IMR-90 (cell line): ENCODE results near the gene PLCL1. TPM values are rescaled to one million over a fixed set of nuclear protein-coding genes. Genes with fewer than 3 reads are reported as not detected.

Experiments
- ATAC-seq: fragments of 200-7000 bp; cut with Tn5 transposase; 2 replicates; pipeline ENCODE4 v1.9.1; 2020; ENCODE audit warnings: low read depth, mild to moderate bottlenecking, moderate library complexity
- BruUV-seq: library from RNA; stranded (reverse); fragments of 400-500 nt; replicated peaks from 2 replicates; lab custom pipeline; 2021; lab: Mats Ljungman, UMichigan
- CTCF ChIA-PET: fragments of 300-600 bp; formaldehyde crosslinking; extraction: SDS; loops from one replicate; lab custom pipeline; 2021; ENCODE audit warnings: antibody characterized with exemption; lab: Yijun Ruan, JAX
- POLR2A ChIA-PET: fragments of 300-600 bp; sonication (Branson Sonifier 250); formaldehyde crosslinking; loops from one replicate; lab custom pipeline; 2022; ENCODE audit warnings: antibody characterized with exemption; ENCODE audit not compliant: unreplicated experiment; lab: Charles Lee
- DNase-seq: peaks from one replicate; pipeline ENCODE4 v3.0.0; 2013
- H2AFZ ChIP-seq: replicated peaks from 2 replicates; pipeline ENCODE3; 2013; ENCODE audit warnings: low read length, mild to moderate bottlenecking; ENCODE audit not compliant: poor library complexity
- H2AK5ac ChIP-seq: 2 replicates; pipeline ENCODE4 v1.6.1; 2013; ENCODE audit warnings: low read depth, low read length, inconsistent platforms
- H2AK9ac ChIP-seq: replicated peaks from 2 replicates; pipeline ENCODE3; 2013; ENCODE audit warnings: mild to moderate bottlenecking, low read depth, low read length, moderate library complexity; ENCODE audit not compliant: poor library complexity
- H2BK120ac ChIP-seq: 2 replicates; pipeline ENCODE4 v1.6.1; 2013; ENCODE audit warnings: low read depth, low read length, inconsistent platforms
- H2BK15ac ChIP-seq: 3 replicates; pipeline ENCODE4 v1.6.1; 2013; ENCODE audit warnings: low read depth, low read length, inconsistent platforms
- H2BK20ac ChIP-seq: 2 replicates; pipeline ENCODE4 v1.6.1; 2013; ENCODE audit warnings: low read depth, mild to moderate bottlenecking, inconsistent platforms, low read length, moderate library complexity
- H2BK5ac ChIP-seq: 2 replicates; pipeline ENCODE4 v1.6.1; 2013; ENCODE audit warnings: mild to moderate bottlenecking, low read depth, low read length, inconsistent platforms; ENCODE audit not compliant: poor library complexity, severe bottlenecking
- H3K14ac ChIP-seq: replicated peaks from 2 replicates; pipeline ENCODE4 v1.6.1; 2013; ENCODE audit warnings: low read depth, low read length, inconsistent platforms
- H3K18ac ChIP-seq: 2 replicates; pipeline ENCODE4 v1.6.1; 2013; ENCODE audit warnings: low read depth, low read length, control low read depth
- H3K23ac ChIP-seq: 2 replicates; pipeline ENCODE4 v1.6.1; 2013; ENCODE audit warnings: low read depth, low read length, inconsistent platforms
- H3K27ac ChIP-seq: 2 replicates; pipeline ENCODE4 v1.5.1; 2013; ENCODE audit warnings: mild to moderate bottlenecking, control low read depth, low read length; ENCODE audit not compliant: insufficient read depth
- H3K27me3 ChIP-seq: 2 replicates; pipeline ENCODE4 v1.6.1; 2013; ENCODE audit warnings: low read length; ENCODE audit not compliant: control insufficient read depth, insufficient read depth
- H3K36me3 ChIP-seq: 2 replicates; pipeline ENCODE4 v1.6.1; 2013; ENCODE audit warnings: low read length, mixed read lengths; ENCODE audit not compliant: control insufficient read depth, insufficient read depth
- H3K4ac ChIP-seq: 2 replicates; pipeline ENCODE4 v1.6.1; 2013; ENCODE audit warnings: low read depth, low read length, inconsistent platforms
- H3K4me1 ChIP-seq: 2 replicates; pipeline ENCODE4 v1.6.1; 2013; ENCODE audit warnings: low read length, mixed read lengths; ENCODE audit not compliant: control insufficient read depth, insufficient read depth
- H3K4me2 ChIP-seq: 2 replicates; pipeline ENCODE4 v1.6.1; 2013; ENCODE audit warnings: low read depth, mild to moderate bottlenecking, control low read depth, low read length, moderate library complexity
- H3K4me3 ChIP-seq: 2 replicates; pipeline ENCODE4 v1.5.1; 2013; ENCODE audit warnings: low read depth, mild to moderate bottlenecking, control low read depth, low read length, moderate library complexity; ENCODE audit not compliant: insufficient read depth
- H3K56ac ChIP-seq: 2 replicates; pipeline ENCODE4 v1.6.1; 2013; ENCODE audit warnings: low read length, inconsistent platforms; ENCODE audit not compliant: insufficient read depth; ENCODE audit errors: extremely low read depth
- H3K79me1 ChIP-seq, 2 experiments: 2 replicates each; pipeline ENCODE4 v1.6.1; 2013; ENCODE audit warnings: low read length in 2 of 2, inconsistent platforms in 1 of 2, low read depth in 1 of 2
- H3K9ac ChIP-seq: 2 replicates; pipeline ENCODE4 v1.6.1; 2013; ENCODE audit warnings: low read depth, low read length, control low read depth
- H3K9me1 ChIP-seq: 2 replicates; pipeline ENCODE4 v1.6.1; 2013; ENCODE audit warnings: low read length, inconsistent platforms; ENCODE audit not compliant: insufficient read depth
- H3K9me3 ChIP-seq: 2 replicates; pipeline ENCODE4 v1.6.1; 2013; ENCODE audit warnings: low read length; ENCODE audit not compliant: control insufficient read depth, insufficient read depth
- H4K20me1 ChIP-seq: 2 replicates; pipeline ENCODE4 v1.6.1; 2013; ENCODE audit warnings: low read length, inconsistent platforms; ENCODE audit not compliant: insufficient read depth
- H4K5ac ChIP-seq: 2 replicates; pipeline ENCODE4 v1.6.1; 2013; ENCODE audit warnings: mild to moderate bottlenecking, low read depth, low read length, control low read depth
- H4K8ac ChIP-seq, 2 experiments: 2 replicates each; pipeline ENCODE4 v1.6.1; 2013; ENCODE audit warnings: low read depth in 2 of 2, low read length in 2 of 2, control low read depth in 1 of 2, inconsistent platforms in 1 of 2
- H4K91ac ChIP-seq: 2 replicates; pipeline ENCODE4 v1.6.1; 2013; ENCODE audit warnings: low read depth, low read length, inconsistent platforms; ENCODE audit not compliant: insufficient read depth
- BHLHE40 ChIP-seq: fragments of 150-350 bp; IDR thresholded peaks from 2 replicates; pipeline ENCODE4 v1.6.1; 2016; ENCODE audit warnings: mild to moderate bottlenecking, low read depth, low read length
- CEBPB ChIP-seq: IDR thresholded peaks from 2 replicates; pipeline ENCODE4 v1.6.1; 2012; ENCODE audit warnings: low read depth, low read length, improper control_type of control experiment
- MAZ ChIP-seq: IDR thresholded peaks from 2 replicates; pipeline ENCODE4 v1.6.1; 2012; ENCODE audit warnings: low read depth, mild to moderate bottlenecking, low read length, improper control_type of control experiment, moderate library complexity, borderline replicate concordance
- NFE2L2 ChIP-seq: fragments of 150-350 bp; IDR thresholded peaks from 2 replicates; pipeline ENCODE4 v1.6.1; 2016; ENCODE audit warnings: low read depth, mild to moderate bottlenecking, low read length
- POLR2A ChIP-seq: IDR thresholded peaks from 2 replicates; pipeline ENCODE4 v1.6.1; 2012; ENCODE audit warnings: mild to moderate bottlenecking, low read depth, low read length
- RAD21 ChIP-seq: IDR thresholded peaks from 2 replicates; pipeline ENCODE4 v1.6.1; 2012; ENCODE audit warnings: low read length, improper control_type of control experiment
- RCOR1 ChIP-seq: IDR thresholded peaks from 2 replicates; pipeline ENCODE4 v1.6.1; 2012; ENCODE audit warnings: mild to moderate bottlenecking, low read length, improper control_type of control experiment; ENCODE audit not compliant: insufficient replicate concordance
- dilution Hi-C: fragments of 300-500 bp; cut with HindIII; formaldehyde crosslinking; loops from one replicate; pipeline ENCODE4 v1.14.3; 2018; ENCODE audit warnings: low sequenced_read_pairs; ENCODE audit not compliant: unreplicated experiment
- in situ Hi-C: fragments of 300-500 bp; cut with MboI; formaldehyde crosslinking; loops from 3 replicates; pipeline ENCODE4 v1.14.3; 2019; ENCODE audit warnings: low sequenced_read_pairs, inconsistent platforms, mixed read lengths
- intact Hi-C: fragments of 100-400 bp; cut with micrococcal nuclease; formaldehyde crosslinking; loops from 2 replicates; pipeline ENCODE4 v1.10.0; 2022
- polyA plus RNA-seq, 3 experiments: library from polyadenylated mRNA; depleted of rRNA; stranded (reverse); fragments of >200 nt; gene quantifications; 2 replicates each; pipeline ENCODE4 v1.2.3, GENCODE V29; 2012; ENCODE audit warnings: low replicate concordance in 1 of 3
- total RNA-seq: library from RNA; depleted of rRNA; stranded (reverse); fragments of >200 nt; gene quantifications from 2 replicates; pipeline ENCODE4 v1.2.3, GENCODE V29; 2012
- TF ChIP-seq, protein P1 (sequence below): fragments of 150-350 bp; IDR thresholded peaks from 2 replicates; pipeline ENCODE4 v1.6.1; 2016; ENCODE audit warnings: low read depth, mild to moderate bottlenecking, low read length, moderate library complexity, borderline replicate concordance
- TF ChIP-seq, protein P2 (sequence below): fragments of 150-350 bp; IDR thresholded peaks from 2 replicates; pipeline ENCODE4 v1.6.1; 2017; ENCODE audit warnings: mild to moderate bottlenecking, antibody characterized with exemption, low read length, low read depth
- TF ChIP-seq, protein P3 (sequence below): conservative IDR thresholded peaks from 2 replicates; pipeline ENCODE4 v1.5.1; 2012; ENCODE audit warnings: mild to moderate bottlenecking, low read depth, low read length, improper control_type of control experiment

Gene PLCL1
- total and polyA plus RNA-seq, 2 of the 4 experiments (the other 2 are of a cell fraction): 0.14 to 0.18 TPM

DNA sequence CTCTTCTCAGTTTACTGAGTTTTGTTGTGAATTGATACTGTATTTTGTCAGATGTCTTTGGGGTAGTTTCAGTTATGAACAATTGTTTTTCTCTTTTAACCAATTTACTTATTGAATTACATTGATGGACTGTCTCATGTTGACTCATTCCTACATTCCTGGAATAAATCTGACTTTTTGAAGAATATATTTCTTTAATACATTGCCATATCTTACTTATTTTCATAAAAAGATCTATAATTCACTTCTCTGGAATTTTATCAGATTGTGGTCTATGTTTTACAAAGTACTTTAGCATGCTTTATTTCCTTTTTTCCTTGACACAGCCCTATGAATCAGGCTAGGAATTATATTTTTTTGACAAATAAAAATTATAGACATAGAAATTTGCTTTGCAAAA lies 268.3 kb downstream of the PLCL1 start:
- no peak overlapping the region for H3K23ac ChIP-seq
- H2BK15ac ChIP-seq: no peak overlapping the region
- TF ChIP-seq RCOR1 (no peak), BHLHE40 (no peak), CEBPB (no peak), NFE2L2 (no peak), POLR2A (no peak), MAZ (no peak), RAD21 (no peak)
- TF ChIP-seq, protein P1, sequence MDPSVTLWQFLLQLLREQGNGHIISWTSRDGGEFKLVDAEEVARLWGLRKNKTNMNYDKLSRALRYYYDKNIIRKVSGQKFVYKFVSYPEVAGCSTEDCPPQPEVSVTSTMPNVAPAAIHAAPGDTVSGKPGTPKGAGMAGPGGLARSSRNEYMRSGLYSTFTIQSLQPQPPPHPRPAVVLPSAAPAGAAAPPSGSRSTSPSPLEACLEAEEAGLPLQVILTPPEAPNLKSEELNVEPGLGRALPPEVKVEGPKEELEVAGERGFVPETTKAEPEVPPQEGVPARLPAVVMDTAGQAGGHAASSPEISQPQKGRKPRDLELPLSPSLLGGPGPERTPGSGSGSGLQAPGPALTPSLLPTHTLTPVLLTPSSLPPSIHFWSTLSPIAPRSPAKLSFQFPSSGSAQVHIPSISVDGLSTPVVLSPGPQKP: no peak
- TF ChIP-seq, protein P2, sequence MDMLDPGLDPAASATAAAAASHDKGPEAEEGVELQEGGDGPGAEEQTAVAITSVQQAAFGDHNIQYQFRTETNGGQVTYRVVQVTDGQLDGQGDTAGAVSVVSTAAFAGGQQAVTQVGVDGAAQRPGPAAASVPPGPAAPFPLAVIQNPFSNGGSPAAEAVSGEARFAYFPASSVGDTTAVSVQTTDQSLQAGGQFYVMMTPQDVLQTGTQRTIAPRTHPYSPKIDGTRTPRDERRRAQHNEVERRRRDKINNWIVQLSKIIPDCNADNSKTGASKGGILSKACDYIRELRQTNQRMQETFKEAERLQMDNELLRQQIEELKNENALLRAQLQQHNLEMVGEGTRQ: no peak
- TF ChIP-seq, protein P3, sequence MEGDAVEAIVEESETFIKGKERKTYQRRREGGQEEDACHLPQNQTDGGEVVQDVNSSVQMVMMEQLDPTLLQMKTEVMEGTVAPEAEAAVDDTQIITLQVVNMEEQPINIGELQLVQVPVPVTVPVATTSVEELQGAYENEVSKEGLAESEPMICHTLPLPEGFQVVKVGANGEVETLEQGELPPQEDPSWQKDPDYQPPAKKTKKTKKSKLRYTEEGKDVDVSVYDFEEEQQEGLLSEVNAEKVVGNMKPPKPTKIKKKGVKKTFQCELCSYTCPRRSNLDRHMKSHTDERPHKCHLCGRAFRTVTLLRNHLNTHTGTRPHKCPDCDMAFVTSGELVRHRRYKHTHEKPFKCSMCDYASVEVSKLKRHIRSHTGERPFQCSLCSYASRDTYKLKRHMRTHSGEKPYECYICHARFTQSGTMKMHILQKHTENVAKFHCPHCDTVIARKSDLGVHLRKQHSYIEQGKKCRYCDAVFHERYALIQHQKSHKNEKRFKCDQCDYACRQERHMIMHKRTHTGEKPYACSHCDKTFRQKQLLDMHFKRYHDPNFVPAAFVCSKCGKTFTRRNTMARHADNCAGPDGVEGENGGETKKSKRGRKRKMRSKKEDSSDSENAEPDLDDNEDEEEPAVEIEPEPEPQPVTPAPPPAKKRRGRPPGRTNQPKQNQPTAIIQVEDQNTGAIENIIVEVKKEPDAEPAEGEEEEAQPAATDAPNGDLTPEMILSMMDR: no peak
- no peaks in the 10 kb centered on the region for H3K9me1 ChIP-seq
- no peak overlapping the region for H3K9ac ChIP-seq
- no peak overlapping the region for H3K14ac ChIP-seq
- DNase-seq (no peak), ATAC-seq (no peak)
- H3K27ac ChIP-seq: no peak overlapping the region
- dilution Hi-C loops: no loop called here
- no peak overlapping the region for H4K91ac ChIP-seq
- no peaks in the 10 kb centered on the region for H3K36me3 ChIP-seq
- H2AK9ac ChIP-seq: no peak overlapping the region
- H2AFZ ChIP-seq: no peak overlapping the region
- no peak overlapping the region for H3K4me2 ChIP-seq
- H2AK5ac ChIP-seq: no peak overlapping the region
- H4K20me1 ChIP-seq: no peaks in the 10 kb centered on the region
- intact Hi-C loops: no loop called here
- H3K9me3 ChIP-seq: no peaks in the 10 kb centered on the region
- CTCF ChIA-PET: no interaction called here
- in situ Hi-C loops: no loop called here
- H3K18ac ChIP-seq: no peak overlapping the region
- no peak overlapping the region for H4K8ac ChIP-seq
- no peak overlapping the region for H2BK5ac ChIP-seq
- no peaks in the 10 kb centered on the region for H3K27me3 ChIP-seq
- H3K4me1 ChIP-seq: no peaks in the 10 kb centered on the region
- no TSS peak for BruUV-seq
- H3K4ac ChIP-seq: no peak overlapping the region
- no peak overlapping the region for H4K5ac ChIP-seq
- no peaks in the 10 kb centered on the region for H3K79me1 ChIP-seq
- no peak overlapping the region for H3K56ac ChIP-seq
- no peak overlapping the region for H2BK20ac ChIP-seq
- POLR2A ChIA-PET: no interaction called here
- H2BK120ac ChIP-seq: no peak overlapping the region
- no peak overlapping the region for H3K4me3 ChIP-seq
